ENCODE data around the gene CD47.

GRCh38 chr3:108093616-108094015 is 2.8 kb upstream of the CD47 start:
- TF ChIP-seq CTCF (conservative IDR thresholded peaks at IDR 0.05; ENCODE audit: low read depth, low read length) (no peak), EZH2 (IDR thresholded peaks at IDR 0.05; ENCODE audit: low read length, unreplicated experiment) (no peak), EZH2phosphoT487 (IDR thresholded peaks at IDR 0.05; ENCODE audit: borderline replicate concordance, low read length) (no peak)

Data from PC-3 (cell line).